BE2C (cell line): Measurements from ENCODE around the gene OR4K5. TPM values are rescaled to one million over a fixed set of nuclear protein-coding genes. Genes with fewer than 3 reads are reported as not detected.

Source experiments
- DNase-seq: peaks from one replicate; pipeline ENCODE4 v3.0.0-alpha.2; 2020
- H3K27me3 ChIP-seq: fragments of 250-450 bp; sonication (Bioruptor Pico); 2 replicates; pipeline ENCODE4 v1.5.1; 2020; ENCODE audit warnings: mild to moderate bottlenecking
- H3K36me3 ChIP-seq: fragments of 250-450 bp; sonication (Bioruptor Pico); 2 replicates; pipeline ENCODE4 v1.5.1; 2020; ENCODE audit warnings: mild to moderate bottlenecking
- H3K4me1 ChIP-seq: fragments of 250-450 bp; sonication (Bioruptor Pico); 2 replicates; pipeline ENCODE4 v1.5.1; 2020
- H3K4me3 ChIP-seq: 2 replicates; pipeline ENCODE4 v1.5.1; 2011; ENCODE audit warnings: low read depth, low read length
- H3K9me3 ChIP-seq: fragments of 250-450 bp; sonication (Bioruptor Pico); 2 replicates; pipeline ENCODE4 v1.5.1; 2020
- polyA plus RNA-seq: library from polyadenylated mRNA; unstranded; fragments of >200 nt; gene quantifications from one replicate; pipeline ENCODE4 v1.2.1, GENCODE V29; 2012; ENCODE audit warnings: low read depth, missing spikeins; ENCODE audit not compliant: insufficient read length, insufficient read depth
- TF ChIP-seq, protein P1 (sequence below): IDR thresholded peaks from 2 replicates; pipeline ENCODE4 v1.5.1; 2012; ENCODE audit warnings: mild to moderate bottlenecking, low read depth, low read length

The OR4K5 gene, protein sequence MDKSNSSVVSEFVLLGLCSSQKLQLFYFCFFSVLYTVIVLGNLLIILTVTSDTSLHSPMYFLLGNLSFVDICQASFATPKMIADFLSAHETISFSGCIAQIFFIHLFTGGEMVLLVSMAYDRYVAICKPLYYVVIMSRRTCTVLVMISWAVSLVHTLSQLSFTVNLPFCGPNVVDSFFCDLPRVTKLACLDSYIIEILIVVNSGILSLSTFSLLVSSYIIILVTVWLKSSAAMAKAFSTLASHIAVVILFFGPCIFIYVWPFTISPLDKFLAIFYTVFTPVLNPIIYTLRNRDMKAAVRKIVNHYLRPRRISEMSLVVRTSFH
- not detected for polyA plus RNA-seq

DNA sequence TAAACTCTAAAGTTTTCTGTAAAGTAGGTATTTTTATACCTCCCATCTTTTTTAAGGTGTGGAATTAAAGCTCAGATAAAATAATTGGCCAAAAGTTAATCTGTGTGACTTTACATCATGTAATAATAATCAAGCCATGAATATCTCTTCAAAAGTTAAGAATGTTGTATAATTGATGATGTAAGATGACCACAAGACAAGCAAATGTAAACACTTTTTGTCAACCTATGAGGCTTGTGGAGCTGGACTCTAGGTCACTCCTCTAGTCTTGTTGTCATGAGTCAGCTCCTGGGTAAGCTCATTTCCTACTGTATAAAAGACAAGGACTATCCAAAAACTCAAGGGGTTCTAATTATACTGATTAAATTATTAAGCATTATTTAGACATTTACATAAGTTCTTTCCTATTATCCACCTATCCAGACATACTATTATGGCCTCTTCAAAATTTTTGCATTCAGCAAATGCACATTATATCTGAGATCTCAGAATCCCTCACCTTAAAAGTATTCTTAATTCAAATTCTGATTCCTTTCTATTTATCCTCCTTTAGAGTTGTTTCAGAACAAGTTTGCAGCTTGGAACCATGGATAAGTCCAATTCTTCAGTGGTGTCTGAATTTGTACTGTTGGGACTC, at the start of gene OR4K5:
Gene OR4K5, plus strand, starts transcription at position 587 of the 637 bp plus-strand sequence. Its CDS starts 0 bp downstream, at position 587.
- H3K4me3 ChIP-seq: no peak within 1 kb of the TSS
- no peaks in the 10 kb centered on the region for H3K9me3 ChIP-seq
- DNase-seq: no peak

DNA sequence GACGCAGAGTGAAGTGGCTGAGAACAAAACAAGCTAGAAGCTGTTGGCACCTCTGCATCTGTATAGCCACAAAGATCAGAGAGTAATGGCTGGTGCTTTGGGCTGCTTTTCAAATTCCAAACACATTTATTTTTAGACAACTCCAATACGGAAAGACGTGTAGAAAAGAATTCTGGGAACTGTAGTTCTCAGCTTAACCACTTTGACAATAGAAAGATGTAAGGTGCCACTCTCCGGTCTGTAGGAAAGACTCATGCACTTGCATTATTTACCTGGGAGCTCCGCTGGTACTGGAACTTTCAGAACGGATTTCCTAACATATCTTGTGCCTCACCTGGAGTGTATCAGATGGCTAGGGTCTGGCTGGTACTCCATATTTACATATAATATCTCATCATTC, 47.2 kb upstream of the OR4K5 start:
- no peaks in the 10 kb centered on the region for H3K27me3 ChIP-seq
- TF ChIP-seq, protein P1, sequence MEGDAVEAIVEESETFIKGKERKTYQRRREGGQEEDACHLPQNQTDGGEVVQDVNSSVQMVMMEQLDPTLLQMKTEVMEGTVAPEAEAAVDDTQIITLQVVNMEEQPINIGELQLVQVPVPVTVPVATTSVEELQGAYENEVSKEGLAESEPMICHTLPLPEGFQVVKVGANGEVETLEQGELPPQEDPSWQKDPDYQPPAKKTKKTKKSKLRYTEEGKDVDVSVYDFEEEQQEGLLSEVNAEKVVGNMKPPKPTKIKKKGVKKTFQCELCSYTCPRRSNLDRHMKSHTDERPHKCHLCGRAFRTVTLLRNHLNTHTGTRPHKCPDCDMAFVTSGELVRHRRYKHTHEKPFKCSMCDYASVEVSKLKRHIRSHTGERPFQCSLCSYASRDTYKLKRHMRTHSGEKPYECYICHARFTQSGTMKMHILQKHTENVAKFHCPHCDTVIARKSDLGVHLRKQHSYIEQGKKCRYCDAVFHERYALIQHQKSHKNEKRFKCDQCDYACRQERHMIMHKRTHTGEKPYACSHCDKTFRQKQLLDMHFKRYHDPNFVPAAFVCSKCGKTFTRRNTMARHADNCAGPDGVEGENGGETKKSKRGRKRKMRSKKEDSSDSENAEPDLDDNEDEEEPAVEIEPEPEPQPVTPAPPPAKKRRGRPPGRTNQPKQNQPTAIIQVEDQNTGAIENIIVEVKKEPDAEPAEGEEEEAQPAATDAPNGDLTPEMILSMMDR: no peak
- H3K36me3 ChIP-seq: no peaks in the 10 kb centered on the region
- H3K4me1 ChIP-seq: no peaks in the 10 kb centered on the region
- no peaks in the 10 kb centered on the region for H3K9me3 ChIP-seq
- no peak overlapping the region for H3K4me3 ChIP-seq
- no peak for DNase-seq

More for the DNA sequence above, at the start of gene OR4K5:
- TF ChIP-seq, protein P1: no peak
- Histone ChIP-seq H3K27me3 (no peaks in the 10 kb centered on the region), H3K36me3 (no peaks in the 10 kb centered on the region), H3K4me1 (no peaks in the 10 kb centered on the region)

DNA sequence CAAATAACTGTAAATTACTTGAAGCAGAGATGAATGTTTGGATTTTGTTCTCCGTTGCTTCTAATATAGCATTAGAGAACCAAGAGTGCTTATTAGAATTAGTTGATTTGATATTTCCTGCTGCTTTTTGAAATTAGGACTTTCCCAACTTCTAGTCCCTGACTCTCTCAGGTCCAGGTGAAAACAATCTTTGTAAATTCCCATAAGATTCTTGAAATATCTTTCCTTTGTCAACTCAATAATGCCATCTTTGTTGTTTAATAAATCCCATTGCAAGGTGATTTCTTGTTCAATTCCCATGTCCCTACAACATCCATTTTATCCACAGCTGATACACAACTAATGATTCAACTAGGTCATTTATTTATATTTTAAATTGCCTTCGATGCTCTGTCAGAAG, 45.6 kb upstream of the OR4K5 start, which contains the start of gene OR4K2:
Gene OR4K2, plus strand, starts transcription at position 301 of the 400 bp plus-strand sequence. CDS start 1,126 bp downstream, outside the sequence.
- H3K27me3 ChIP-seq: no peaks in the 10 kb centered on the region
- no peak for DNase-seq
- H3K4me3 ChIP-seq: no peak within 1 kb of the TSS
- TF ChIP-seq, protein P1: no peak
- H3K4me1 ChIP-seq: no peaks in the 10 kb centered on the region
- H3K36me3 ChIP-seq: no peaks in the 10 kb centered on the region
- H3K9me3 ChIP-seq: no peaks in the 10 kb centered on the region

DNA sequence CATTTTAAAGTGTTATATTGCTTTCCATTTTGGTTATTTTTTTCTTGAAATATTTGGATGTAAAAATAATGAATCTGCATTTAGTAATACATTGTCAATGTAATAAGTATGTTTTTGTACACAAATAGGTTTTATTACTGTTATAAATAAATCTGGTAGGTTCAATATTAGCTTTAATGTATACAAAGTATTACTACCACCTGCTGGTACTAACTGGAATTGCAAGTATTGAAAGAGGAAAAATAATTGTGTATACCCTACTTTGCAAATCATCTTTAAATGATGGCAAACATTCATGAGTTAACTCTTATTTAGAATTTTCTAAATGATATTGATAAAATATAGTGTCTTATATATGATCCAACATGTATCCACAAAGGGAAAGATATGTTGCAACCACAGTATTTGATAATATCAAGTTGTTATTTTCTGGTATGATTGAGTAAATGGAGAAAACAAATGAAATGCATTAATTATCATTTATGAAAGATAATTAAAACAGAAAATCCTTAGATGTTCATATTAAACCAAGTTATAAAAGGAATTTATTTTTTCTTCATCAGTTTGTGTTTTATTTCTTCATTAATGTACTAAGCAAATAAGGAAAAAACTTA, 42.3 kb upstream of the OR4K5 start:
- H3K4me3 ChIP-seq: no peak overlapping the region
- no peak for DNase-seq
- H3K9me3 ChIP-seq: no peaks in the 10 kb centered on the region
- no peaks in the 10 kb centered on the region for H3K27me3 ChIP-seq
- no peaks in the 10 kb centered on the region for H3K4me1 ChIP-seq
- TF ChIP-seq, protein P1: peak; percentile 61; the same call in 1 of the 2 replicates
- H3K36me3 ChIP-seq: no peaks in the 10 kb centered on the region

DNA sequence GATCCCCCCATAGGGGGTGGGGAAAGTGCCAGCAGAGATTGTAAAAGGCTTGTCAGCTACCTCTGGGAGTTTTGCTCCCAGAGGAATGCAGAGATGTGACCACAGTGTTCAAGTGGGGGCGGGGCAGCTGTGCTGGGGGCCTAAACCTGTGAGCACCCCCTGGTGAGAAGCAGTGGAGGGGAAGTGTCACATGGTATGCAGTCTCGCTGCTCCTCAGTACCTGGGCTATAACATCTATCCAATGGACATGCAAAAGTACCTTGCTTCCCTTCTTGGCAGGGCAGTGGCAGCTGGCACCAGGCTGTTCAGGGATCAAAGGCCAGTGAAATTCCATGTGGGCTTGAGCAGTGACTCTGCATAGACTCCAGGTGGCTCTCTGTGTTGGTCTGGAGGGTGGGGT, 25.1 kb upstream of the OR4K5 start:
- H3K9me3 ChIP-seq: peaks cover 30% of the 10 kb centered on the region
- H3K4me3 ChIP-seq: no peak overlapping the region
- TF ChIP-seq, protein P1: no peak
- H3K4me1 ChIP-seq: no peaks in the 10 kb centered on the region
- no peaks in the 10 kb centered on the region for H3K36me3 ChIP-seq
- DNase-seq: no peak
- no peaks in the 10 kb centered on the region for H3K27me3 ChIP-seq
